ENCODE measurements around the gene ZNRF1. TPM values are rescaled to one million over a fixed set of nuclear protein-coding genes. Genes with fewer than 3 reads are reported as not detected.

ZNRF1 gene
- total and polyA plus RNA-seq, 2 of the 8 experiments (the other 6 are each of a cell fraction or from before 2014, with no cell fraction given), result 33.5 to 52.9 TPM

DNA sequence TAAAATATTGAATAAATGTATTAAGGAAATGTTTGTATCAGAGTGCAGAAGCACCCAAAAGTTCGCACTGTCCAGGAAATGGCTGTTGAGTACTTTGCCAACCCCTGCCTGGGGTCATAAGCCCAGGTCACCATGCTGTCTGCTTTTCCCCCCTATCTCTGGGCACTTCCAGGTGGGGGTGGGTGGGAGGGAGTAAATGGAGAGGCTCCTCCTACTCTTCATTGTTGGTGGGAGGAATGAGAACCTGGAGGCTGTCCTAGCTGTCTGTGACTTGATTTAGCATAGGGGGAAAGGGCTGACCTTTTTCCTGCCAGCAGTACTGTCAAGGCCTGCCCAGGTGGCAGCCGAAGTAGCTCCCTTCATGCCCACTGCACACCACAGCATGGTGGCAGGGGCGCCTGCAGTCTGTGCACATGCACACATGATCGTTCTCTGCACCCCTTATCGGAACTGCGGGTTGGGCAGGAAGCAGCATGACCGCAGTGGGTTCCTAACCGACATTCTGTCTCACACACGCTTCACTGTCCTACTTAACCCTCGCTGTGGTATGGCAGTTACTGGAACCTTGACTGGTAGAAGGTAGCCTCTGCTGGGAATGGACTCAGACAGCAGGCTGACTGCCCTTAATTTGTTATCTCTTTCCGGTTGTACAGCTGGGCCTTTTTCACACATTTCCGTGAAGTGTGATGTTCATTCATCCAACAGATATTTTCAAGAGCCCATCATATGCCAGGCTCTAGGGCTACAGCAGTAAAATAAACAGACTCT is 76.3 kb downstream of the ZNRF1 start:
- Histone ChIP-seq H2AK5ac (ENCODE audit: low read depth, low read length) (no peak overlapping the region), H3K27me3 (replicated peaks in 1 of 4; ENCODE audit: control insufficient read depth in 3 of 4, extremely low read depth in 1 of 4, insufficient read depth in 3 of 4, low read length in 3 of 4) (no peaks in the 10 kb centered on the region), H3K36me3 (ENCODE audit: control insufficient read depth in 2 of 4, insufficient read depth in 4 of 4, low read length in 3 of 4) (no peaks in the 10 kb centered on the region; a peak in 1 of 8 replicates), H4K5ac (ENCODE audit: insufficient read length, low read depth, low read length) (no peak overlapping the region), H3K9ac (replicated peaks in 1 of 4; ENCODE audit: extremely low read depth in 1 of 4, low read depth in 3 of 4, low read length in 3 of 4) (no peak overlapping the region), H3K79me2 (ENCODE audit: control insufficient read depth in 1 of 2, insufficient read depth in 2 of 2, low read length in 2 of 2) (peaks cover 9 to 91% of the 10 kb centered on the region in 2 experiments), H3K4me2 (ENCODE audit: insufficient read depth in 1 of 2, low read depth in 2 of 2, low read length in 2 of 2) (no peak overlapping the region), H3K23ac (ENCODE audit: insufficient read length) (no peak overlapping the region), H2BK5ac (ENCODE audit: low read depth, low read length) (no peak overlapping the region), H3K56ac (replicated peaks; ENCODE audit: insufficient read length, low read depth, low read length) (no peak overlapping the region), H3K4me1 (replicated peaks in 1 of 4; ENCODE audit: control insufficient read depth in 3 of 4, insufficient read depth in 4 of 4, low read length in 3 of 4) (peaks cover 5 to 17% (median 14%) of the 10 kb centered on the region in 4 experiments), H3K79me1 (ENCODE audit: low read depth, low read length) (peaks cover 20% of the 10 kb centered on the region), H3K9me3 (ENCODE audit: insufficient read depth in 2 of 2, low read depth in 1 of 2, low read length in 1 of 2) (no peaks in the 10 kb centered on the region), H4K8ac (ENCODE audit: extremely low read depth, insufficient read depth, low read length) (0 out of 2 replicates have a peak overlapping the region, but pooled peaks have one; percentile 58), H2BK120ac (replicated peaks; ENCODE audit: low read depth, low read length) (no peak overlapping the region), H3K14ac (ENCODE audit: insufficient read length) (no peak overlapping the region), H2AFZ (ENCODE audit: low read length) (no peak overlapping the region), H2BK15ac (ENCODE audit: low read length) (no peak overlapping the region), H3K4ac (replicated peaks; ENCODE audit: insufficient read length, low read depth, low read length) (no peak overlapping the region), H2BK20ac (ENCODE audit: low read length) (no peak overlapping the region), H3K4me3 (ENCODE audit: extremely low read depth in 1 of 4, insufficient read depth in 2 of 4, low read depth in 3 of 4, low read length in 4 of 4) (no peak overlapping the region), H3K23me2 (ENCODE audit: low read depth, low read length) (no peaks in the 10 kb centered on the region), H3K18ac (ENCODE audit: extremely low read depth, low read length) (no peak overlapping the region), H4K91ac (replicated peaks; ENCODE audit: insufficient read length, low read length) (no peak overlapping the region), H3K27ac (ENCODE audit: low read depth, low read length) (no peak overlapping the region), H4K20me1 (replicated peaks in 1 of 2; ENCODE audit: control insufficient read depth in 1 of 2, insufficient read depth in 2 of 2, low read length in 2 of 2) (peaks cover 7 to 27% of the 10 kb centered on the region in 2 experiments), H2BK12ac (ENCODE audit: low read depth, low read length) (no peak overlapping the region)
- POLR2A ChIA-PET (ENCODE audit: partially characterized antibody), result interaction anchor here (1.8 kb wide), 1 partner anchor 13 kb away, joined by 4 read pairs; no protein-coding TSS in a partner anchor
- DNase-seq (ENCODE audit: low read depth in 1 of 2, low spot score in 2 of 2) (no peak), FAIRE-seq (no peak)
- 92% methylated on average over 12 of the region's 12 CpGs; no CpG with 5 or more reads in 1 of the 2 experiments for WGBS, 2 experiments (ENCODE audit: extremely low coverage in 1 of 2, insufficient coverage in 1 of 2, insufficient read length in 1 of 2, insufficient replicate concordance in 2 of 2, low coverage in 1 of 2, low lambda C conversion rate in 2 of 2, missing lambda C conversion rate in 1 of 2)
- CTCF ChIA-PET (ENCODE audit: partially characterized antibody), result interaction anchor here (0.9 to 3.7 kb wide), 5 partner anchors 12 to 122 kb away, joined by 3 to 20 read pairs (median 3); no protein-coding TSS in a partner anchor
- TF ChIP-seq POU5F1 (IDR thresholded peaks at IDR 0.05; ENCODE audit: low read depth, low read length) (no peak), E2F6 (IDR thresholded peaks at IDR 0.05) (no peak), TCF12 (IDR thresholded peaks at IDR 0.05; ENCODE audit: low read depth, low read length) (no peak), GABPA (IDR thresholded peaks at IDR 0.05; ENCODE audit: borderline replicate concordance, insufficient read depth, low read length) (no peak), SIX5 (IDR thresholded peaks at IDR 0.05; ENCODE audit: low read depth, low read length) (no peak), CEBPB (IDR thresholded peaks at IDR 0.05; ENCODE audit: low read depth, low read length) (no peak), EGR1 (IDR thresholded peaks at IDR 0.05; ENCODE audit: borderline replicate concordance, low read depth, low read length) (no peak), GTF2F1 (IDR thresholded peaks at IDR 0.05; ENCODE audit: borderline replicate concordance, low read depth, low read length) (no peak), USF2 (IDR thresholded peaks at IDR 0.05; ENCODE audit: low read length) (no peak), NANOG (IDR thresholded peaks at IDR 0.05; ENCODE audit: insufficient read depth, low read depth, low read length, poor library complexity, severe bottlenecking) (no peak)

All from H1 (cell line).